Fibroblast of lung (primary cell): ENCODE results near the gene ITM2C. TPM values are rescaled to one million over a fixed set of nuclear protein-coding genes. Genes with fewer than 3 reads are reported as not detected.
A peak's percentile ranks its signal among the peaks of the same experiment; 100 is the strongest.

ENCODE experiments used
- DNase-seq, 2 donors: peaks; one replicate each; pipeline versions ENCODE4 v3.0.0 to v3.0.0-alpha.2; 2010; ENCODE audit warnings: low read depth in 2 of 2
- H2AFZ ChIP-seq: 2 replicates; pipeline ENCODE4 v1.5.1; 2012; ENCODE audit warnings: low read length, control low read depth, inconsistent platforms
- H3K27ac ChIP-seq: 2 replicates; pipeline ENCODE4 v1.5.1; 2011; ENCODE audit warnings: low read length, control low read depth; ENCODE audit not compliant: insufficient read depth
- H3K27me3 ChIP-seq: 2 replicates; pipeline ENCODE4 v1.5.1; 2011; ENCODE audit warnings: mild to moderate bottlenecking, low read length; ENCODE audit not compliant: control insufficient read depth, insufficient read depth
- H3K36me3 ChIP-seq: 2 replicates; pipeline ENCODE4 v1.5.1; 2011; ENCODE audit warnings: low read length; ENCODE audit not compliant: control insufficient read depth, insufficient read depth
- H3K4me1 ChIP-seq: 2 replicates; pipeline ENCODE4 v1.5.1; 2011; ENCODE audit warnings: low read length; ENCODE audit not compliant: control insufficient read depth, insufficient read depth; ENCODE audit errors: extremely low read depth
- H3K4me2 ChIP-seq: 2 replicates; pipeline ENCODE4 v1.5.1; 2011; ENCODE audit warnings: low read length, control low read depth; ENCODE audit not compliant: insufficient read depth; ENCODE audit errors: extremely low read depth
- H3K4me3 ChIP-seq, 4 experiments: fragments of 200-600 bp in 1 of 4; sonication (generic) in 1 of 4; replicated peaks in 1 of 4; 2 replicates each; pipeline ENCODE4 v1.5.1; 2011 to 2016; ENCODE audit warnings: low read length in 4 of 4, low read depth in 3 of 4, mild to moderate bottlenecking in 3 of 4, control low read depth in 2 of 4, inconsistent platforms in 1 of 4, mixed read lengths in 1 of 4; ENCODE audit not compliant: insufficient read depth in 1 of 4; ENCODE audit errors: control extremely low read depth in 1 of 4
- H3K79me2 ChIP-seq: 2 replicates; pipeline ENCODE4 v1.5.1; 2012; ENCODE audit warnings: mild to moderate bottlenecking, low read length, inconsistent platforms; ENCODE audit not compliant: control insufficient read depth, insufficient read depth
- H3K9ac ChIP-seq: 2 replicates; pipeline ENCODE4 v1.5.1; 2011; ENCODE audit warnings: mild to moderate bottlenecking, low read length, control low read depth; ENCODE audit not compliant: insufficient read depth
- H3K9me3 ChIP-seq: 2 replicates; pipeline ENCODE4 v1.5.1; 2012; ENCODE audit warnings: low read depth, low read length; ENCODE audit not compliant: control insufficient read depth, insufficient read depth
- H4K20me1 ChIP-seq: 2 replicates; pipeline ENCODE4 v1.5.1; 2011; ENCODE audit warnings: low read length; ENCODE audit not compliant: control insufficient read depth, insufficient read depth; ENCODE audit errors: extremely low read depth
- CTCF ChIP-seq, 2 donors: IDR thresholded peaks in 1 of 2; conservative IDR thresholded peaks in 1 of 2; 1 replicate in 1 of 2; 2 replicates in 1 of 2; pipeline ENCODE4 v1.5.1; 2011 to 2012; ENCODE audit warnings: low read length in 2 of 2, control low read depth in 1 of 2, inconsistent platforms in 1 of 2, low read depth in 1 of 2, mild to moderate bottlenecking in 1 of 2
- EZH2 ChIP-seq: IDR thresholded peaks from 2 replicates; pipeline ENCODE4 v1.5.1; 2012; ENCODE audit warnings: low read length, control low read depth, mild to moderate bottlenecking; ENCODE audit errors: missing control alignments
- polyA plus RNA-seq, 2 donors: library from polyadenylated mRNA; depleted of rRNA in 1 of 2; stranded (reverse) in 1 of 2; unstranded in 1 of 2; fragments of >200 nt; gene quantifications; 2 replicates each; pipeline ENCODE4 v1.2.1, GENCODE V29; 2011 to 2012; ENCODE audit warnings: missing spikeins in 1 of 2
- total RNA-seq: library from RNA; depleted of rRNA; stranded (reverse); fragments of >200 nt; gene quantifications from 2 replicates; pipeline ENCODE4 v1.2.1, GENCODE V29; 2014

Gene ITM2C
- total and polyA plus RNA-seq, 2 donors (not counting 1 experiment from before 2014, with no cell fraction given), result 77.3 to 236 TPM

DNA sequence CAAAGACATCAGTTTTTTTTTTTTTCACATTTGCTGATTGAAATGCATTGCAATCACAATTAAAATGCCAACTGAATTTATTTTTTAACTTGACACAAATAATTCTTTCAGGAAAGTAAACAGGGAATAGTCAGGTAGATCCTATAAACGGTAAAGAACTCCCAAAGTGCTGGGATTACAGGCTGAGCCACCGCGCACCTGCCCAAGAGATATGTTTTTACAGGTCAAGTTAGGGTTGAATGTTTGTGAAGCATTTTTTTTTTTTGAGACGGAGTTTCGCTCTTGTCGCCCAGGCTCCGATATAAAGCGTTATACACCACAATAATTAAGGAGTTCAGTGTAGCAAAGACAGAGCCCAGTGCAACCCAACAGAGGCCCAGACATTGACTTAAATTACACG, 15.1 kb downstream of the ITM2C start:
- Histone ChIP-seq H3K79me2 (no peaks in the 10 kb centered on the region), H2AFZ (no peak overlapping the region), H3K4me1 (no peaks in the 10 kb centered on the region), H3K27ac (no peak overlapping the region), H3K4me3 (no peak overlapping the region), H3K4me2 (no peak overlapping the region), H3K9me3 (no peaks in the 10 kb centered on the region), H3K27me3 (no peaks in the 10 kb centered on the region), H3K36me3 (peaks cover 7% of the 10 kb centered on the region), H4K20me1 (no peaks in the 10 kb centered on the region), H3K9ac (no peak overlapping the region)
- TF ChIP-seq CTCF (conservative IDR thresholded peaks at IDR 0.05 in 1 of 2, IDR thresholded peaks at IDR 0.05 in 1 of 2; ENCODE audit: low read depth in 1 of 2, low read length in 2 of 2) (no peak), EZH2 (no peak)
- DNase-seq, result no peak

GRCh38 chr2:230881840-230882239, 17.1 kb downstream of the ITM2C start:
- Histone ChIP-seq H3K36me3 (peaks cover 7% of the 10 kb centered on the region), H3K9me3 (no peaks in the 10 kb centered on the region), H3K27ac (no peak overlapping the region), H3K4me3 (no peak overlapping the region), H3K27me3 (no peaks in the 10 kb centered on the region), H2AFZ (no peak overlapping the region), H4K20me1 (no peaks in the 10 kb centered on the region), H3K4me2 (no peak overlapping the region), H3K4me1 (no peaks in the 10 kb centered on the region), H3K9ac (no peak overlapping the region), H3K79me2 (no peaks in the 10 kb centered on the region)
- DNase-seq, result no peak
- TF ChIP-seq CTCF (conservative IDR thresholded peaks at IDR 0.05 in 1 of 2, IDR thresholded peaks at IDR 0.05 in 1 of 2; ENCODE audit: low read depth in 1 of 2, low read length in 2 of 2) (no peak), EZH2 (no peak)

DNA sequence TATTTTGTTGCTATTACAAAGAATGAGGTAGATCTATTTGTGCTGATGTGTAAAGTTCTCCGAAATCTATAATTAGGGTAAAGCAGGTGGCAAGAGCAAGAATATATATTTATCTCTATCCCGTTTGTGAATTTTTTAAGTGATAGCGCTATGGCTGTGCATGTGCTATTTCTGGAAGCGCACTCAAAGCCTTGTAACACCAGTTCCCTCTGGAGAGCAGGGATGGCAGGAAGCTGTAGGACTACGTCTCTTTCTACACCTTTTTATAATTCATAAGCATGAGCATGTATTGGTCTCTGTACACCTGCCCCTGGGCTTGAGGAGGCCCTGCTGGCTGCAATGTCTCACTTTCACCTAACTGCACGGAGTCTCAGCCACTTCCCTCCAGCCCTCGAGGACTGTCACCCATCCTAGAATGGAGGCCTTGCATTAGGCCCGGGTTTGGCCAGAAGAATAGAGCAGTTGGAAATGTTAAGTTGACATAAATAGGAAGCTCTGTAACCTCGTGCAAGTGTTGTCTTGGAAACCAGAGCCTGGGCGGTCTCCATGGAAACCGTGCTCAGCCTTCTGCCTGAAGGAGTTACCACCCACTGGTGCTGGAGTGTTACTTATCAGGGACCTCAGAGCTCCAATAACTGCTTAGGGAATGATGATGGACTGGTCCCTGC, 20.9 kb downstream of the ITM2C start:
- no peak overlapping the region for H2AFZ ChIP-seq
- no peaks in the 10 kb centered on the region for H3K27me3 ChIP-seq
- H3K4me1 ChIP-seq, result no peaks in the 10 kb centered on the region
- H3K27ac ChIP-seq, result no peak overlapping the region
- no peak overlapping the region for H3K4me2 ChIP-seq
- no peak overlapping the region for H3K9ac ChIP-seq
- H3K79me2 ChIP-seq, result no peaks in the 10 kb centered on the region
- no peak for TF ChIP-seq CTCF (conservative IDR thresholded peaks at IDR 0.05 in 1 of 2, IDR thresholded peaks at IDR 0.05 in 1 of 2; ENCODE audit: low read depth in 1 of 2, low read length in 2 of 2)
- TF ChIP-seq EZH2, result no peak
- no peaks in the 10 kb centered on the region for H4K20me1 ChIP-seq
- no peaks in the 10 kb centered on the region for H3K9me3 ChIP-seq
- H3K36me3 ChIP-seq, result no peaks in the 10 kb centered on the region
- DNase-seq, result peak; percentile 62 to 70
- no peak overlapping the region for H3K4me3 ChIP-seq
